HCT116 (cell line): Measurements from ENCODE around the gene PSORS1C1. TPM values are rescaled to one million over a fixed set of nuclear protein-coding genes. Genes with fewer than 3 reads are reported as not detected.

ENCODE experiments used
- ATAC-seq: fragments of 200-7000 bp; cut with Tn5 transposase; 2 replicates; pipeline ENCODE4 v1.9.1; 2020; ENCODE audit warnings: mild to moderate bottlenecking, moderate library complexity
- BruUV-seq: library from RNA; stranded (reverse); fragments of 400-500 nt; replicated peaks from 2 replicates; lab custom pipeline; 2021; lab: Mats Ljungman, UMichigan
- CTCF ChIA-PET: fragments of 300-600 bp; sonication (Branson Sonifier 250); formaldehyde crosslinking; loops from one replicate; lab custom pipeline; 2021; ENCODE audit warnings: antibody characterized with exemption; lab: Charles Lee
- POLR2A ChIA-PET: fragments of 300-600, 350-600 bp; sonication (Branson Sonifier 250); formaldehyde crosslinking; loops from one replicate; lab custom pipeline; 2021; ENCODE audit warnings: antibody characterized with exemption; lab: Charles Lee
- RAD21 ChIA-PET, 2 experiments: fragments of 300-600 bp; sonication (Branson Sonifier 250); formaldehyde crosslinking; loops; one replicate each; lab custom pipeline; 2023; ENCODE audit warnings: low total read pairs in 2 of 2; ENCODE audit not compliant: uncharacterized antibody in 2 of 2, unreplicated experiment in 2 of 2, low non-redundant PET in 1 of 2; lab: Charles Lee
- DNase-seq: peaks from one replicate; pipeline ENCODE4 v3.0.0-alpha.2; 2010; ENCODE audit warnings: low read depth, low spot score
- H2AFZ ChIP-seq: fragments of 200-600 bp; shearing (Covaris generic), sonication (generic); 2 replicates; pipeline ENCODE4 v1.6.1; 2017; ENCODE audit warnings: low read depth, mixed run types, mixed read lengths, antibody characterized with exemption, low read length; ENCODE audit not compliant: poor library complexity, severe bottlenecking
- H3K27ac ChIP-seq: 2 replicates; pipeline ENCODE4 v1.5.1; 2012; ENCODE audit warnings: low read depth, low read length
- H3K27me3 ChIP-seq: fragments of 200-600 bp; sonication (generic); 2 replicates; pipeline ENCODE4 v1.6.1; 2016; ENCODE audit warnings: mixed run types, low read length, mixed read lengths; ENCODE audit not compliant: insufficient read depth
- H3K36me3 ChIP-seq, 2 experiments: fragments of 200-500 bp in 1 of 2; fragments of 200-600 bp in 1 of 2; sonication (Bioruptor generic) in 1 of 2; sonication (generic) in 1 of 2; 2 replicates each; pipeline versions ENCODE4 v1.5.1 to v1.6.1; 2014 to 2016; ENCODE audit warnings: low read length in 2 of 2, inconsistent platforms in 1 of 2, mixed read lengths in 1 of 2, mixed run types in 1 of 2; ENCODE audit not compliant: insufficient read depth in 2 of 2, control insufficient read depth in 1 of 2
- H3K4me1 ChIP-seq, 2 experiments: fragments of 200-600 bp in 1 of 2; sonication (generic) in 1 of 2; 2 replicates each; pipeline versions ENCODE4 v1.5.1 to v1.6.1; 2012 to 2017; ENCODE audit warnings: low read length in 2 of 2, inconsistent platforms in 1 of 2, mild to moderate bottlenecking in 1 of 2, mixed read lengths in 1 of 2, mixed run types in 1 of 2, moderate library complexity in 1 of 2; ENCODE audit not compliant: insufficient read depth in 2 of 2, control insufficient read depth in 1 of 2
- H3K4me2 ChIP-seq: fragments of 200-600 bp; sonication (generic); 2 replicates; pipeline ENCODE4 v1.6.1; 2017; ENCODE audit warnings: mixed run types, low read length, mixed read lengths
- H3K4me3 ChIP-seq, 2 experiments: fragments of 200-600 bp in 1 of 2; sonication (generic) in 1 of 2; replicated peaks in 1 of 2; 2 replicates each; pipeline ENCODE4 v1.5.1; 2011 to 2016; ENCODE audit warnings: low read length in 2 of 2, control low read depth in 1 of 2, low read depth in 1 of 2, mild to moderate bottlenecking in 1 of 2, mixed read lengths in 1 of 2, mixed run types in 1 of 2
- H3K79me2 ChIP-seq: fragments of 200-600 bp; sonication (generic); 2 replicates; pipeline ENCODE4 v1.6.1; 2017; ENCODE audit warnings: mild to moderate bottlenecking, mixed run types, low read length, moderate library complexity, mixed read lengths; ENCODE audit not compliant: insufficient read depth
- H3K9ac ChIP-seq: fragments of 200-600 bp; sonication (generic); 2 replicates; pipeline ENCODE4 v1.6.1; 2016; ENCODE audit warnings: low read length, mixed read lengths
- H3K9me2 ChIP-seq: fragments of 200-600 bp; sonication (generic), shearing (Covaris generic); 2 replicates; pipeline ENCODE4 v1.6.1; 2017; ENCODE audit warnings: mixed run types, mild to moderate bottlenecking, moderate library complexity; ENCODE audit not compliant: insufficient read depth
- H3K9me3 ChIP-seq, 2 experiments: fragments of 200-500 bp in 1 of 2; fragments of 200-600 bp in 1 of 2; sonication (Bioruptor generic) in 1 of 2; sonication (generic) in 1 of 2; 2 replicates each; pipeline ENCODE4 v1.6.1; 2014 to 2017; ENCODE audit warnings: low read length in 2 of 2, mixed read lengths in 2 of 2, inconsistent platforms in 1 of 2, low read depth in 1 of 2, mild to moderate bottlenecking in 1 of 2, mixed run types in 1 of 2, moderate library complexity in 1 of 2; ENCODE audit not compliant: control insufficient read depth in 1 of 2, insufficient read depth in 1 of 2
- H4K20me1 ChIP-seq: fragments of 200-600 bp; sonication (generic), shearing (Covaris generic); 2 replicates; pipeline ENCODE4 v1.6.1; 2017; ENCODE audit warnings: mixed run types, mild to moderate bottlenecking, moderate library complexity; ENCODE audit not compliant: insufficient read depth
- ATF3 ChIP-seq: IDR thresholded peaks from 2 replicates; pipeline ENCODE4 v1.6.1; 2012
- CBX3 ChIP-seq: IDR thresholded peaks from 2 replicates; pipeline ENCODE4 v1.6.1; 2012; ENCODE audit warnings: low read depth
- CEBPB ChIP-seq: IDR thresholded peaks from 2 replicates; pipeline ENCODE4 v1.6.1; 2012; ENCODE audit warnings: low read depth
- EGR1 ChIP-seq: IDR thresholded peaks from 2 replicates; pipeline ENCODE4 v1.6.1; 2012; ENCODE audit warnings: low read depth
- POLR2A ChIP-seq: IDR thresholded peaks from 2 replicates; pipeline ENCODE4 v1.7.0; 2011; ENCODE audit warnings: borderline replicate concordance; ENCODE audit not compliant: insufficient read depth, insufficient read length; ENCODE audit errors: extremely low read depth
- POLR2AphosphoS5 ChIP-seq: IDR thresholded peaks from 2 replicates; pipeline ENCODE4 v1.6.1; 2011; ENCODE audit warnings: mild to moderate bottlenecking, low read depth, low read length, moderate library complexity
- RAD21 ChIP-seq: IDR thresholded peaks from 2 replicates; pipeline ENCODE4 v1.6.1; 2012; ENCODE audit warnings: low read depth, mild to moderate bottlenecking
- SIN3A ChIP-seq: IDR thresholded peaks from 2 replicates; pipeline ENCODE4 v1.6.1; 2012; ENCODE audit warnings: low read depth
- SP1 ChIP-seq: IDR thresholded peaks from 2 replicates; pipeline ENCODE4 v1.6.1; 2012; ENCODE audit warnings: low read depth
- SRF ChIP-seq: IDR thresholded peaks from 2 replicates; pipeline ENCODE4 v1.6.1; 2012; ENCODE audit warnings: low read depth
- TCF7L2 ChIP-seq: IDR thresholded peaks from 2 replicates; pipeline ENCODE4 v1.7.0; 2011; ENCODE audit warnings: borderline replicate concordance, inconsistent platforms; ENCODE audit not compliant: insufficient read depth, insufficient read length; ENCODE audit errors: extremely low read depth
- ZBTB33 ChIP-seq: IDR thresholded peaks from 2 replicates; pipeline ENCODE4 v1.6.1; 2011; ENCODE audit warnings: mild to moderate bottlenecking, low read length, moderate library complexity; ENCODE audit not compliant: insufficient replicate concordance; ENCODE audit errors: extremely low read depth
- ZFX ChIP-seq: fragments of 450-650 bp; IDR thresholded peaks from 2 replicates; pipeline ENCODE4 v1.6.1; 2017
- intact Hi-C: fragments of 100-400 bp; cut with micrococcal nuclease; formaldehyde crosslinking; loops from 2 replicates; pipeline ENCODE4 v1.10.0; 2022
- total RNA-seq: library from RNA; stranded (reverse); gene quantifications from one replicate; pipeline ENCODE4 v1.2.1, GENCODE V29; 2021; ENCODE audit not compliant: unreplicated experiment
- TF ChIP-seq, protein P1 (sequence below), 3 experiments: fragments of 200-600 bp in 1 of 3; sonication (generic) in 1 of 3; IDR thresholded peaks in 2 of 3; conservative IDR thresholded peaks in 1 of 3; 2 replicates each; pipeline ENCODE4 v1.5.1; 2012 to 2017; ENCODE audit warnings: low read depth in 2 of 3, low read length in 2 of 3, antibody characterized with exemption in 1 of 3, borderline replicate concordance in 1 of 3, control low read depth in 1 of 3, mild to moderate bottlenecking in 1 of 3, mixed read lengths in 1 of 3, mixed run types in 1 of 3, moderate library complexity in 1 of 3; ENCODE audit not compliant: insufficient read depth in 1 of 3
- TF ChIP-seq, protein P2 (sequence below): IDR thresholded peaks from 2 replicates; pipeline ENCODE4 v1.6.1; 2012

Gene PSORS1C1
- total RNA-seq, 1 experiment from 2014 or later, result 9.8 TPM

DNA sequence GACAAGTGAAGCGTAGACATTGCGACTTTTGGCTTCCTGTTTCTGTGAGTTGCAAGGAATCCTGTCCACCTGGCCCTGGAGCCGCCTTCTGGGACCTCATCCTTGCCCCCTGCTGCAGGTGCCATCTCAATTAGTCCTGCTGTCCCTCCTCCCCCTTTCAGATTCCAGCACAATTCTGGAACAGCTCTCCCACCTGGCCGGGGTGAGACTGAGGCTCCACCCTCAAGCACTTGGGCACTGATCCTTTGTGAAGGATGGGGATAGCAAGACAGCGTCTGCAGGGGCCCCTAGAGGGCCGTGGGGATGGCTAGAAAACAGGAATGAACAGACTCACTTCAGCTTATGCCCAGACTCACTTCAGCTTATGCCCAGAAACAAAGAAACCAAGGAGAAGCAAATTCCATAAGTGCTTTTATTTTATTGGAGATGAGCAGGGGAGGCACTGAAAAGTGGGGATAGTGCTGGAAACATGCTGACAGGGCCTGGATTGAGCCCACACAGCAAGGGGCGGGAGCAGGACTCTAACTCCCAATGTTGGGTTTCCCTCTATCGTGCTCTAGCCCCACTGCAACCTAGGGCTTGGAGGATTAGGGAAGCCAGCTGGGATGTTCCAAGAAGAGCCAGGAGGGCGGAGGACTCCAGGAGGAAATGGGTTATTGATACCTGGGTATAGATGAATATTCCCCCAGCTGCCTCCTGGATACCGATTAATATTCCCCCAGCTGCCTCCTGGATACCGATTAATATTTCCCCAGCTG lies 3.6 kb upstream of the PSORS1C1 start:
- CTCF ChIA-PET, result interaction anchor here (1.0 kb wide), 1 partner anchor 24 kb away, joined by 3 read pairs; no protein-coding TSS in a partner anchor
- H3K9me2 ChIP-seq, result no peaks in the 10 kb centered on the region
- H3K27ac ChIP-seq, result no peak overlapping the region
- POLR2A ChIA-PET, result no interaction called here
- RAD21 ChIA-PET, result no interaction called here
- no peak for ATAC-seq
- H3K4me2 ChIP-seq, result no peak overlapping the region
- no peak overlapping the region for H3K4me3 ChIP-seq
- DNase-seq, result no peak
- no peak overlapping the region for H3K9ac ChIP-seq
- no peak overlapping the region for H2AFZ ChIP-seq
- no peaks in the 10 kb centered on the region for H4K20me1 ChIP-seq
- H3K27me3 ChIP-seq, result no peaks in the 10 kb centered on the region
- no peaks in the 10 kb centered on the region for H3K36me3 ChIP-seq
- H3K79me2 ChIP-seq, result peaks cover 4% of the 10 kb centered on the region; the same call in 1 of the 2 replicates
- no peak for TF ChIP-seq CEBPB
- TF ChIP-seq, protein P1, sequence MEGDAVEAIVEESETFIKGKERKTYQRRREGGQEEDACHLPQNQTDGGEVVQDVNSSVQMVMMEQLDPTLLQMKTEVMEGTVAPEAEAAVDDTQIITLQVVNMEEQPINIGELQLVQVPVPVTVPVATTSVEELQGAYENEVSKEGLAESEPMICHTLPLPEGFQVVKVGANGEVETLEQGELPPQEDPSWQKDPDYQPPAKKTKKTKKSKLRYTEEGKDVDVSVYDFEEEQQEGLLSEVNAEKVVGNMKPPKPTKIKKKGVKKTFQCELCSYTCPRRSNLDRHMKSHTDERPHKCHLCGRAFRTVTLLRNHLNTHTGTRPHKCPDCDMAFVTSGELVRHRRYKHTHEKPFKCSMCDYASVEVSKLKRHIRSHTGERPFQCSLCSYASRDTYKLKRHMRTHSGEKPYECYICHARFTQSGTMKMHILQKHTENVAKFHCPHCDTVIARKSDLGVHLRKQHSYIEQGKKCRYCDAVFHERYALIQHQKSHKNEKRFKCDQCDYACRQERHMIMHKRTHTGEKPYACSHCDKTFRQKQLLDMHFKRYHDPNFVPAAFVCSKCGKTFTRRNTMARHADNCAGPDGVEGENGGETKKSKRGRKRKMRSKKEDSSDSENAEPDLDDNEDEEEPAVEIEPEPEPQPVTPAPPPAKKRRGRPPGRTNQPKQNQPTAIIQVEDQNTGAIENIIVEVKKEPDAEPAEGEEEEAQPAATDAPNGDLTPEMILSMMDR (IDR thresholded peaks at IDR 0.05 in 2 of 3, conservative IDR thresholded peaks at IDR 0.05 in 1 of 3; ENCODE audit: borderline replicate concordance in 1 of 3, insufficient read depth in 1 of 3, low read depth in 2 of 3, low read length in 2 of 3), result no peak
- TF ChIP-seq POLR2A, result no peak
- TF ChIP-seq RAD21, result no peak
- TF ChIP-seq CBX3, result no peak
- TF ChIP-seq, protein P2, sequence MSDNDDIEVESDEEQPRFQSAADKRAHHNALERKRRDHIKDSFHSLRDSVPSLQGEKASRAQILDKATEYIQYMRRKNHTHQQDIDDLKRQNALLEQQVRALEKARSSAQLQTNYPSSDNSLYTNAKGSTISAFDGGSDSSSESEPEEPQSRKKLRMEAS, result no peak
- TF ChIP-seq ATF3, result no peak
- no peak for TF ChIP-seq POLR2AphosphoS5
- TF ChIP-seq SP1, result no peak
- TF ChIP-seq SIN3A, result no peak
- no peak for TF ChIP-seq SRF
- TF ChIP-seq TCF7L2, result no peak
- TF ChIP-seq ZBTB33, result no peak
- TF ChIP-seq EGR1, result no peak
- TF ChIP-seq ZFX, result no peak
- intact Hi-C loops, result no loop called here
- no TSS peak for BruUV-seq
- peaks cover 29 to 50% of the 10 kb centered on the region in 2 experiments for H3K4me1 ChIP-seq
- no peaks in the 10 kb centered on the region for H3K9me3 ChIP-seq
